ENCODE data around the gene IRAK2.

- TF ChIP-seq CTCF (IDR thresholded peaks at IDR 0.05; ENCODE audit: borderline replicate concordance, extremely low read depth, low read length, poor library complexity, severe bottlenecking) (no peak), EZH2 (IDR thresholded peaks at IDR 0.05; ENCODE audit: borderline replicate concordance, low read depth, low read length, severe bottlenecking) (no peak)
Measured at GRCh38 chr3:10180738-10181295, 16.1 kb downstream of the IRAK2 start.

Measured in DND-41 (cell line).